Immature natural killer cell (primary cell): ENCODE results near the gene TLE2. TPM values are rescaled to one million over a fixed set of nuclear protein-coding genes. Genes with fewer than 3 reads are reported as not detected.
"Not testable (repeated sequence)": the region's sequence is repeated elsewhere in the genome, so short reads cannot be mapped to it uniquely, and the experiment has no call there.

ENCODE experiments used
- DNase-seq, 3 donors: peaks; one replicate each; pipeline ENCODE4 v3.0.0; 2022; ENCODE audit warnings: mixed read lengths in 1 of 3
- H3K27ac Mint-ChIP-seq, 6 donors: one replicate each; pipeline ENCODE4 v1.8.0; 2020; ENCODE audit warnings: mixed read lengths in 6 of 6, mild to moderate bottlenecking in 5 of 6, inconsistent platforms in 4 of 6, moderate library complexity in 3 of 6
- H3K27me3 Mint-ChIP-seq, 3 donors: one replicate each; pipeline ENCODE4 v1.8.0; 2020 to 2021; ENCODE audit warnings: low read depth in 3 of 3, mild to moderate bottlenecking in 3 of 3, mixed read lengths in 3 of 3, moderate library complexity in 3 of 3, inconsistent platforms in 1 of 3
- H3K36me3 Mint-ChIP-seq, 3 donors: one replicate each; pipeline ENCODE4 v1.8.0; 2020; ENCODE audit warnings: mixed read lengths in 3 of 3, inconsistent platforms in 2 of 3, mild to moderate bottlenecking in 2 of 3
- H3K4me1 Mint-ChIP-seq, 2 donors: one replicate each; pipeline ENCODE4 v1.8.0; 2020; ENCODE audit warnings: inconsistent platforms in 2 of 2, mild to moderate bottlenecking in 2 of 2, mixed read lengths in 2 of 2, moderate library complexity in 1 of 2
- H3K4me3 Mint-ChIP-seq, 5 donors: one replicate each; pipeline ENCODE4 v1.8.0; 2020; ENCODE audit warnings: mild to moderate bottlenecking in 5 of 5, mixed read lengths in 5 of 5, inconsistent platforms in 3 of 5, moderate library complexity in 3 of 5
- H3K9me3 Mint-ChIP-seq, 6 donors: one replicate each; pipeline ENCODE4 v1.8.0; 2020; ENCODE audit warnings: mild to moderate bottlenecking in 6 of 6, mixed read lengths in 6 of 6, inconsistent platforms in 4 of 6, moderate library complexity in 3 of 6
- polyA plus RNA-seq, 3 donors: library from polyadenylated mRNA; unstranded; fragments of 300-500 nt; fragmentation: Illumina TruSeq; gene quantifications; one replicate each; pipeline ENCODE4 v1.2.3, GENCODE V29; 2021

The TLE2 gene
- polyA plus RNA-seq, 3 donors from 2014 or later: 1.2 to 2.4 (median 1.3) TPM

- H3K4me3 Mint-ChIP-seq: no peak overlapping the region
- H3K36me3 Mint-ChIP-seq: peaks cover 0 to 3% (median 0%) of the 10 kb centered on the region in 3 donors
- H3K27me3 Mint-ChIP-seq: peaks cover 7 to 9% (median 7%) of the 10 kb centered on the region in 3 donors
- no peak for DNase-seq
- no peaks in the 10 kb centered on the region for H3K9me3 Mint-ChIP-seq
- no peak overlapping the region for H3K27ac Mint-ChIP-seq
- H3K4me1 Mint-ChIP-seq: peaks cover 6 to 25% of the 10 kb centered on the region in 2 donors
Measured at GRCh38 chr19:3026768-3027167, 2.3 kb downstream of the TLE2 start.

DNA sequence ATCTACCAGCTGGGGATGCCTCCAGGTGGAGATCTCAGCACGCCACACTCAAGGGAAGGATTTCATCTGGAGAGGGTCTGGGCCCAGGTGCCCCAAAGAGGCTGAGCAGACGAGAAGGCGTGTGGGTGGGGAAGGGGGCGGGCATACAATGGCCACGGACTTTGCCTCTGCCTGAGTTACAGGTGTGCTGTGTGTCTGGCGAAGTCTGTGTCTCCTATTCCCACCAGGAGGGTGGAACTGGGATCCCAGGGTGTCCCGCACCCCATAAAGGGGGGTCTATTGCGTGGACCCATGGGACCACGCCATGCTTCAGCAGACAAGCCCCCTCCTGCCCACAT lies 3.6 kb downstream of the TLE2 start:
- Mint-ChIP-seq H3K27me3 (peaks cover 5 to 9% (median 7%) of the 10 kb centered on the region in 3 donors), H3K4me1 (peaks cover 6 to 25% of the 10 kb centered on the region in 2 donors), H3K36me3 (peaks cover 0 to 3% (median 0%) of the 10 kb centered on the region in 3 donors), H3K27ac (no peak overlapping the region), H3K4me3 (no peak overlapping the region), H3K9me3 (no peaks in the 10 kb centered on the region)
- DNase-seq: no peak

DNA sequence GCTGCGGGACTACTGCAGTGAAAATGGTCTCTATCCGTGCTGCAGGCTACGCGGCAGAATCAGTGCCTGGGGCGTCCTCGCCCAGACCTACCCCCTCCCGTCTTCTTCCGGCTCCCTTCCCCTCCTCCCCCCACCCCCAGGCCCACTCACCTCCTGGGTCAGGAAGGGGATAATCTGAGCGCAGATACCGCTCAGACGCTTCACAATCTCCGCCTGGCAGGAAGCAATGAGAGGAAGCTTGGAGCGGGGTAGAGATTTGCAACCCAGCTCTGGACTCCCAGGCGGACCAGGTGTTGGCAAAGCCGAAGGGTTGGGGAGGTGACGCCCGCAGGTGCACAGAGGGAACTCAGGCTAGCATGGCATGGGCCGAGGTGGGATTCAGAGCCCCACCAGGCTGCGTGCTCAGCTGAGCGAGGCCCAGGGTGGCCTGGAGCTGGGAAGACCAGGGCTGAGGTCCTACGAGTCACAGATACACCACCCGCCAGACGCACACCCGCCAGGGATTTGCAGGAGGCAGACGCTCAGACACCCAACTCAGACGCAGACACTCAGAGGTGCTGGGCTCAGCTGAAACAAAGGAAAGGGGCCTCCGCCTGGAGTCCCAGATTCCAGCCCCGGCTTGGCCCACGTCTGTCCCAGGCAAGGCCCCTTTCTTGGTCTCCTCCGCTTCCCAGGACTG lies 4.1 kb downstream of the TLE2 start:
- Mint-ChIP-seq H3K9me3 (no peaks in the 10 kb centered on the region), H3K36me3 (peaks cover 0 to 3% (median 0%) of the 10 kb centered on the region in 3 donors), H3K4me1 (peaks cover 4 to 23% of the 10 kb centered on the region in 2 donors), H3K4me3 (no peak overlapping the region), H3K27me3 (peaks cover 4 to 7% (median 5%) of the 10 kb centered on the region in 3 donors), H3K27ac (no peak overlapping the region)
- no peak for DNase-seq

DNA sequence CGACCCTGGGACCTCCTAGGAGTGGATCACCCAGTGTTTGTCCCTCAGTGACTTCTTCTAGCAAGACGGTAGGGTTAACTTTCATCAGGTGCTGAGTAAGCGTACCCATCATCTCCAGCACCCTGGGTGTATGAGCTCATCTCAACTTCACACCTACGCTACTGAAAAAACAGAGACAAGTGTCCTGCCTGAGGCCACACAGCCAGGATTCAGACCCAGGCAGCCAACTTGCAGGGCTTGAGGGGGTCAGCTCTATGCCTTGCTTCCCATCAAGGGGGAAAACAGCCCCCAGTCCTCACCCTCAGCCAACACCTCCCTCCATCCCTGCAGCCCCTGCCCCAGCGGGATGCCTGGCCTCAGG lies 4.6 kb downstream of the TLE2 start:
- Mint-ChIP-seq H3K9me3 (no peaks in the 10 kb centered on the region), H3K27me3 (peaks cover 0 to 7% (median 5%) of the 10 kb centered on the region in 3 donors), H3K36me3 (peaks cover 0 to 3% (median 0%) of the 10 kb centered on the region in 3 donors), H3K27ac (no peak overlapping the region), H3K4me3 (peak overlapping the region in 1 of 5 donors; percentile 25), H3K4me1 (peaks cover 0 to 19% of the 10 kb centered on the region in 2 donors)
- no peak for DNase-seq

GRCh38 chr19:3020321-3020960 lies 8.6 kb downstream of the TLE2 start:
- Mint-ChIP-seq H3K27ac (no peak overlapping the region), H3K4me1 (peaks cover 0 to 8% of the 10 kb centered on the region in 2 donors), H3K36me3 (peaks cover 0 to 3% (median 0%) of the 10 kb centered on the region in 3 donors), H3K9me3 (no peaks in the 10 kb centered on the region), H3K27me3 (peaks cover 0 to 7% (median 2%) of the 10 kb centered on the region in 3 donors), H3K4me3 (no peak overlapping the region)
- DNase-seq: no peak

DNA sequence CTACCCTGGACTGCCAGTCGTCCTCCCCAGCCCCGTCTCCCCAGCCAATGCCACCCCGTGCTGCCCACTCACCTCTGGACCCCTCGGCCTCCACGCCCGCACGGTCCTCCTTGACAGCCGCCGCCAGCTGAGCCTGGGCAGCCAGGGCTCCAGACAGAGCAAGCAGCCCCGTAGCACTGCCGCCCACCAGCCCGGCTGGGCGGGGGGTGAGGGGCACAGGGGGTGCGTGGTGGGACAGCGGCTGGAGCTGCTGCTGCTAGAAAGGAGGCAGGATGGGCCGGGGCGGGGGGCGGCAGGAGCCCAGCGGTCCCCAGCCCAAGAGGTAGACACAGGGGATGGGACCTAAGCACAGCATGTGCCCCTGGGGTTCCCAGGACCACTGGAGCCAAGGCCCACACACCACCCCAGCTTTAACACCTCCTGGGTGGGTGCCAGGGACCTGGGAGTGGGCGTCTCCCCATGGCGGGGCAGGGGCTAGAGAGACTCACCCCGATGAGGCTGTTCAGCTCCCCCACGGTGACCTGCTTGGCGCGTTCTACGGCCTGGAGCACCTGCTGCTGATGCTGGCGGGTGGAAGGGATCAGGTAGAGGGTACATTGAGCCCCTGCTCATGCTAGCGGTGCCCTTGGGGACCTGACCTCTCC lies 9.7 kb downstream of the TLE2 start:
- no peaks in the 10 kb centered on the region for H3K9me3 Mint-ChIP-seq
- no peak overlapping the region for H3K27ac Mint-ChIP-seq
- H3K36me3 Mint-ChIP-seq: peaks cover 0 to 3% (median 0%) of the 10 kb centered on the region in 3 donors
- peaks cover under 1 to 4% (median 2%) of the 10 kb centered on the region in 3 donors for H3K27me3 Mint-ChIP-seq
- H3K4me3 Mint-ChIP-seq: no peak overlapping the region
- H3K4me1 Mint-ChIP-seq: peaks cover 0 to under 1% of the 10 kb centered on the region in 2 donors
- no peak for DNase-seq

DNA sequence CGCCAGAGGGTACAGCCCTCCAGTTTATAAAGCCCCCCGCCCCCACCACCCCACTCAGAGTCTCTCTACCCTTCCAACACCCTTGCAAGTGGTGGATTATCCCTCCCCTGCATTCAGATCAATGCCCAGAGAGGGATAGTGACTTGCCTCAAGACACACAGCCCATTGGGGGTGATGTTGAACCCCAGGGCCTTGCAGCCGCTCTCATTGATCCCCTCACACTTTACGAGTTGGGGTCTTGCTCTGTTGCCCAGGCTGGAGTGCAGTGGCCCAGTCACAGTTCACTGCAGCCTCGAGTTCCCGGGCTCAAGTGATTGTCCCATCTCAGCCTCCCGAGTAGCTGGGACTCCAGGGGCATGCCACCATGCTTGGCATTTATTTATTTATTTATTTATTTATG lies 11.2 kb downstream of the TLE2 start:
- Mint-ChIP-seq H3K27ac (no peak overlapping the region), H3K36me3 (no peaks in the 10 kb centered on the region)

DNA sequence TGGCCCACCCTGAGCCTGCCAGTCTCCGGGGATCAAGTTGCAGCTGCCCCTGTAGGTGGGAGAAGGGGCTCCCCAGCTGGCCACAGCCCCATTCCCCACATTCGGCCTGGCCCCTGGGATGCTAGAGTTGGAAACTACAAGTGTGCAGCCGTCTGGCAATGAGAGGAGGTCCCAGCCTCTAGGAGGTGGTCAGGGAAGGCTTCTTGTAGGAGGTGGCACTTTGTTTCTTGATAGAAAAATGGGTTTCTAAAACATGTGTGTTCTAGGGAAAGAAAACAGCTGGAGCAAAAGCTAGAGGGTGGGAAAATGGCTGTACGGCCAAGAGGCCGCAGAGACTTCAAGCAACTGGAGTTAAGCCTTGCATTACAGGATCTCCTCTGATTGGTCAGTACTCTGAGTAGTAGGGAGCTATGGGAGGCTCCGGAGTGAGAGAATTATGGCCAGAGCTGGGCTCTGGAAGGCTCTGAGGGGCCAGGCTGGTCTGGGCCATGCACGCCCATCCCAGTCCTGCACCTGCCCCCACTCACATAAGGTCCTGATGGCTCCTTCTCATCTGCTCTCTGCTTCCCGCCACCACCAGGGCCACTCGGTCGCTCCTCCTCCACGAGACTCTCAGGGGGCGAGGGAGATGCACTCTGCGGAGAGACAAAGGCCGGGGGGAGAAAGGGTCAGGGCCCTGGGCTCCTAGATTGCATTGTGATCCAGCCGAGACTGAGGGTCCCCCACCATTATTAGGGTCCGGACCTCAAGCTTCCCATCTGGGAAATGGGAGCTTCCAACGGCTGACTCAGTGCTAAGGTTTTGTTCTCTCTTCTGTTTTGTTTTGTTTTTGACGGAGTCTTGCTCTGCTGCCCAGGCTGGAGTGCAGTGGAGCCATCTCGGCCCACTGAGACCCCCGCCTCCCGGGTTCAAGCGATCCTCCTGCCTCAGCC lies 13.7 kb downstream of the TLE2 start:
- H3K9me3 Mint-ChIP-seq: no peaks in the 10 kb centered on the region
- H3K4me3 Mint-ChIP-seq: no peak overlapping the region
- peaks cover 0 to 2% (median 1%) of the 10 kb centered on the region in 3 donors for H3K27me3 Mint-ChIP-seq
- DNase-seq: no peak
- H3K4me1 Mint-ChIP-seq: no peaks in the 10 kb centered on the region
- no peaks in the 10 kb centered on the region for H3K36me3 Mint-ChIP-seq
- H3K27ac Mint-ChIP-seq: peak overlapping the region in 1 of 6 donors; percentile 19

More for the DNA sequence above, 11.2 kb downstream of the TLE2 start:
- Mint-ChIP-seq H3K4me1 (no peaks in the 10 kb centered on the region), H3K27me3 (peaks cover 1 to 2% (median 2%) of the 10 kb centered on the region in 3 donors), H3K9me3 (no peaks in the 10 kb centered on the region), H3K4me3 (no peak overlapping the region)
- DNase-seq: no peak

DNA sequence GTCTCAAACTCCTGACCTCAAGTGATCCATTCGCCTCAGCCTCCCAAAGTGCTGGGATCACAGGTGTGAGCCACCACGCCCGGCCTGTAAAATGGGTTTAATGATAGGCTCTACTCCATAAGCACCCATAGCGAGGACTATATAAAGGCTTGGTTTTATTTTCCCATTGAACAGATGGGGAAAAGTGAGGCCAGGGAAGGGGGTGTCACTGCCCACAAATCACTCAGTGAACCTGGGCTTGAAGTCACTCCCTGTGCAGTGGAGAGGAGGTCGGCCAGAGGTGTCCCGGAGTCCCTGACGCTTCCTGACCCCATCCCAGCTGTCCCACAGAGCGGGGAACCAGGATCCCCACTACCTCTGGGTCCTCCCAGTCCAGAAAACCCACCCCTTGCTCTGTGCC lies 14.9 kb downstream of the TLE2 start:
- H3K4me1 Mint-ChIP-seq: no peaks in the 10 kb centered on the region
- peaks cover 0 to 2% (median 1%) of the 10 kb centered on the region in 3 donors for H3K27me3 Mint-ChIP-seq
- no peak overlapping the region for H3K27ac Mint-ChIP-seq
- no peaks in the 10 kb centered on the region for H3K9me3 Mint-ChIP-seq
- no peak overlapping the region for H3K4me3 Mint-ChIP-seq
- no peak for DNase-seq
- no peaks in the 10 kb centered on the region for H3K36me3 Mint-ChIP-seq

DNA sequence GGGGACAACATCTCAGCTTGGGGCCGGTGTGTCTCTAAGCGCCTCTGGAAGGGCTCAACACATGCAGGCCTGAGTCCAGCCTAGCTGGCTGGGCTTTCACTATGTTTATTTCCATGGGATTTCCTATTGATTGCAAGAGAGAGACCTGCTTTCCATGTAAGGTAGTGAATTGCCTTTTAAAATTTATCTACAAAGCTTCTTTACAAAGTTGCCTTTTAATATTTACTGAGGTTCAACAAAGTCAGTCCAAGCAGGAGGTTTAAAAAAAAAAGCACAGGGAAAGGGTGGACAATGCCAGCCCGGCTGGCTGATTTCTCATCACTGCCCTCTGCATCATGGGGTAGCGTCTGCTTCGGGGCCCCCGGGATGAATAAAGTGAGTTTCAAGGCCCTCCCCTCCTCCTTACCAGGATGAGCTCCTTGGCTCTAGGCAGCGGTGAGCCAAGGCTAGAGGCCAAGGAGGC lies 15.8 kb downstream of the TLE2 start:
- Mint-ChIP-seq H3K27ac (no peak overlapping the region), H3K4me3 (no peak overlapping the region), H3K4me1 (no peaks in the 10 kb centered on the region), H3K9me3 (no peaks in the 10 kb centered on the region), H3K27me3 (peaks cover 0 to 2% (median 1%) of the 10 kb centered on the region in 3 donors), H3K36me3 (no peaks in the 10 kb centered on the region)
- no peak for DNase-seq

DNA sequence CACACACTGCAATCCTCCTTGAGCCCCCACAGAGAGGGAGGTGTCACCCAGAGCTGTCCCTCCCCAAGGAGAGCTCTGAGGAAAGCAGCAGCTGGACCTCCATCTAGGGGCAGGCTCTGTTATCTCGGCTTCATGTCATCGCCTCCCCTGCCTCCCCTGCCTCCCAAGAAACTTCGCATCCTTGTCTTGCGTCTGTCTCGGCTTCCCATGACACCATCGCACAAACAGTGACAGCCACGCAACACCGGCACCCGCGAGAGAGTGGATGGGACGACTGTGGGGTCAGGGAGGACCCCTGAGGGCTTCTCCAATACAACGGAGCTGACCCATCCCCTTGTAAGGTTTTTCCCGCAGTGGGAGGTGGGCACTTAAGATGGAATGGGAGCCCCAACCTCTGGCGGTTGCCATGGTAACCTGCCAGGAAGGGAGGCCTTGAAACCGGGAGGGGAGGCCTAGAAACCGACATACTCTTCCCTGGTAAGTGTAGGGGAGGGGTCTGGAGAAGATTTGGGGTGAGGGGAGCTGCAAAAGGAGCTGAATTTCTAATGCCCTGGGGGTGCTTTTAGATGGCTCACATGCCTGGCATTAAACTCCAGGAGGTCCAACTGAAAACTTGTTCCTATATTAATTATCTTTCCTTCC lies 16.3 kb downstream of the TLE2 start:
- H3K9me3 Mint-ChIP-seq: no peaks in the 10 kb centered on the region
- no peak for DNase-seq
- no peak overlapping the region for H3K4me3 Mint-ChIP-seq
- no peaks in the 10 kb centered on the region for H3K4me1 Mint-ChIP-seq
- H3K27ac Mint-ChIP-seq: no peak overlapping the region
- H3K27me3 Mint-ChIP-seq: peaks cover 0 to 2% (median 1%) of the 10 kb centered on the region in 3 donors
- H3K36me3 Mint-ChIP-seq: no peaks in the 10 kb centered on the region

DNA sequence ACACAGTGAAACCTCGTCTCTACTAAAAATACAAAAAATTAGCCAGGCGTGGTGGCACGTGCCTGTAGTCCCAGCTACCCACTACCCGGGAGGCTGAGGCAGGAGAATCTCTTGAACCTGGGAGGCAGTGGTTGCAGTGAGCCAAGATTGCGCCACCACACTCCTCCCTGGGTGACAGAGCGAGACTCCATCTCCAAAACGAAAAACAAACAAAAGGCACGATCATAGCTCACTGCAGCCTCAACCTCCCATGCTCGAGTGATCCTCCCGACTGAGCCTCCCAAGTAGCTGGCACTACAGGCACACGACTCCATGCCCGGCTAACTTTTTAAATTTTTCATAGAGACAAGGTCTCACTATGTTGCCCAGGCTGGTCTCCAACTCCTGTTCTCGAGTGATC lies 17.0 kb downstream of the TLE2 start:
- not testable (repeated sequence) for H3K4me3 Mint-ChIP-seq, H3K36me3 Mint-ChIP-seq, H3K27ac Mint-ChIP-seq, H3K27me3 Mint-ChIP-seq, H3K9me3 Mint-ChIP-seq, H3K4me1 Mint-ChIP-seq, DNase-seq

GRCh38 chr19:3010871-3011270 lies 18.2 kb downstream of the TLE2 start:
- Mint-ChIP-seq H3K36me3 (no peaks in the 10 kb centered on the region), H3K27ac (no peak overlapping the region), H3K27me3 (peaks cover 0 to 3% (median 0%) of the 10 kb centered on the region in 3 donors), H3K4me1 (no peaks in the 10 kb centered on the region), H3K9me3 (no peaks in the 10 kb centered on the region), H3K4me3 (no peak overlapping the region)
- no peak for DNase-seq
